Measurements from ENCODE around the gene TSKS.

Gene TSKS

DNA sequence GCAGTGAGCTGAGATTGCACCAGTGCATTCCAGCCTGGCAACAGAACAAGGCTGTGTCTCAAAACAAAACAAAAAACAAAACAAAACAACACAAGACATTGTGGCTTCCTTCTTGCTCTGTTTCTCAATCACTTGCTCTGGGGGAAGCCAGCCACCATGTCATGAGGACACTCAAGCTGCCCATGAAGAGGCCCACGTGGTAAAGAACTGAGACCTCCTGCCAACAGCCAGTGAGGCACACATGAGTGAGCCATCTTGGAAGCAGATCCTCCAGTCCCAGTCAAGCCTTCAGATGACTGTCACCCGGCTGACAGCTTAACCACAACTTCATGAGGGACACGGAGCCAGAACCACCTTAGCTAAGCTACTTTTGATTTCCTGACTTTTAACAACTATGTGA, 47.0 kb downstream of the TSKS start:
- H3K27ac ChIP-seq (ENCODE audit: low read depth, low read length): no peak overlapping the region
- H3K9ac ChIP-seq (ENCODE audit: low read length): no peak overlapping the region
- H3K9me3 ChIP-seq (ENCODE audit: control insufficient read depth, insufficient read depth, low read depth, low read length): no peaks in the 10 kb centered on the region
- H3K4me3 ChIP-seq (ENCODE audit: low read depth, low read length): no peak overlapping the region
- H3K4me1 ChIP-seq (ENCODE audit: control insufficient read depth, insufficient read depth, low read length): peaks cover 8% of the 10 kb centered on the region; the same call in 1 of the 2 replicates
- no peaks in the 10 kb centered on the region for H3K27me3 ChIP-seq (ENCODE audit: control insufficient read depth, insufficient read depth, low read length)
- H3K36me3 ChIP-seq (ENCODE audit: control insufficient read depth, insufficient read depth, low read length): peaks cover 9% of the 10 kb centered on the region

DNA sequence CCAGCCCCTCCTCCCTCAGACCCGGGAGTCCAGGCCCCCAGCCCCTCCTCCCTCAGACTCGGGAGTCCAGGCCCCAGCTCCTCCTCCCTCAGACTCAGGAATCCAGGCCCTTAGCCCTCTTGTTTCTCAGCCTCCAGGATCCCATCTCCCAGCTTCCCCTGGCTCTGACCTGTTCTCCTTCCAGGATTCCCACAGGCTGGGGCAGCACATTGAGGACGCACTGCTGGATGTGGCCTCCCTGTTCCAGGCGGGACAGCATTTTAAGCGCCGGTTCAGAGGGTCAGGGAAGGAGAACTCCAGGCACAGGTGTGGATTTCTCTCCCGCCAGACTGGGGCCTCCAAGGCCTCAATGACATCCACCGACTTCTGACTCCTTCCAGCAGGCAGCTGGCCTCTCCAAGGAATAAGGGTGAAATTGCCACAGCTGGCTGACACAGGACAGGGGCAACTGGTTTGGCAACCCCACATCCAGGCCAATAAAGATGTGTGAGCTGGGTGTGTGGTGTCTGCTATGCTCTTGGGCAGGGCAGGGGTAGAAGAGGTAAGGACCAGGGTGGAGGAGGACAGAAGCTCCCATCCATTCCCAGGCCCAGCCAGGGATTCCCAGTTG, 49.8 kb downstream of the TSKS start:
- Histone ChIP-seq H3K9me3 (ENCODE audit: control insufficient read depth, insufficient read depth, low read depth, low read length) (no peaks in the 10 kb centered on the region), H3K27me3 (ENCODE audit: control insufficient read depth, insufficient read depth, low read length) (no peaks in the 10 kb centered on the region), H3K36me3 (ENCODE audit: control insufficient read depth, insufficient read depth, low read length) (peaks cover 13% of the 10 kb centered on the region), H3K4me1 (ENCODE audit: control insufficient read depth, insufficient read depth, low read length) (peaks cover 4% of the 10 kb centered on the region; the same call in 1 of the 2 replicates), H3K9ac (ENCODE audit: low read length) (no peak overlapping the region), H3K27ac (ENCODE audit: low read depth, low read length) (no peak overlapping the region), H3K4me3 (ENCODE audit: low read depth, low read length) (no peak overlapping the region)

DNA sequence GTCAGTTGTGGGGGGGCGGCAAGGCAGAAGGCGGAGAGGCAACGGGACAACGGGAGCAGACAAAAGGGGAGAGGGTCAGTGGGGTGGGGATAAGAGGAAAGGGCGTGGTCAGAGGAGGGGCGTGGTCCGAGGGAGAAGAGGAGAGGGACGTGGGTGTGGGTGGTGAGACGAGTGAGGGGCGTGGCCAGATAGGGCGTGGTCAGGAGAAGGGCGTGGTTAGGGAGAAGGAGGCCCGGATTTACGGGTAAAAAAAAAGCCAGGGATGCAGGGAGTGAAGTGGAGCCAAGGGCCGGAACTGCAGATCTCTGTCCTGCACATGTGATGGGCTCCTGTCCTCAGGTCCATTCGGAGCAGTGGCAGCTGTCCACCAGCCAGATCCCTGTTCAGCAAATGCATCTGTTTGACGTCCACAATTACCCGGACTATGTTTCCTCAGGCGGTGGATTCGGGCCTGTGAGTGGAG, 50.7 kb downstream of the TSKS start:
- H3K27me3 ChIP-seq (ENCODE audit: control insufficient read depth, insufficient read depth, low read length): no peaks in the 10 kb centered on the region
- no peak overlapping the region for H3K27ac ChIP-seq (ENCODE audit: low read depth, low read length)
- H3K4me1 ChIP-seq (ENCODE audit: control insufficient read depth, insufficient read depth, low read length): peaks cover 4% of the 10 kb centered on the region; the same call in 1 of the 2 replicates
- H3K9ac ChIP-seq (ENCODE audit: low read length): peak overlapping the region; percentile 29
- H3K4me3 ChIP-seq (ENCODE audit: low read depth, low read length): peak overlapping the region; percentile 11; the same call in 1 of the 2 replicates
- H3K36me3 ChIP-seq (ENCODE audit: control insufficient read depth, insufficient read depth, low read length): peaks cover 13% of the 10 kb centered on the region
- no peaks in the 10 kb centered on the region for H3K9me3 ChIP-seq (ENCODE audit: control insufficient read depth, insufficient read depth, low read depth, low read length)

DNA sequence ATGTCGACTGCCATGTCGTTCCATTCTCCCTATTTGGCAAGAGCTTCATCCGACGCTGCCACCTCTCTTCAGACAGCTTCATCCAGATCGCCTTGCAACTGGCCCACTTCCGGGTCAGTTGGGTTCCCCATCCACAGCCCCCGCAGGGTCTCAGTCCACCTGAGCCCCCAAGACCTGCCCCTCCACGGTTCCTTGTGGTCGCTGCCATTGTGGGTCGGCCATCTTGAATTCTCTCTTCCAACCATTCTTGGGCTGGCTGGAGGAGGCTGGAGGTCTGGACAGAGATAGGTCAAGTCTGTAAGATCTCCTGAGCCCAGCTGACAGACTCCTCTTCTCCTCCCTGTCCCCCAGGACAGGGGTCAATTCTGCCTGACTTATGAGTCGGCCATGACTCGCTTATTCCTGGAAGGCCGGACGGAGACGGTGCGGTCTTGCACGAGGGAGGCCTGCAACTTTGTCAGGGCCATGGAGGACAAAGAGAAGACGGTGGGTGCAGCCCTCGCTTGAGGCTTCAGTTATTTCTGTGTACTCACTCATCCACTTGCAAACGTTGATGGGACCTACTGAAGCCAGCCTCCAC, 52.6 kb downstream of the TSKS start:
- no peak overlapping the region for H3K4me3 ChIP-seq (ENCODE audit: low read depth, low read length)

DNA sequence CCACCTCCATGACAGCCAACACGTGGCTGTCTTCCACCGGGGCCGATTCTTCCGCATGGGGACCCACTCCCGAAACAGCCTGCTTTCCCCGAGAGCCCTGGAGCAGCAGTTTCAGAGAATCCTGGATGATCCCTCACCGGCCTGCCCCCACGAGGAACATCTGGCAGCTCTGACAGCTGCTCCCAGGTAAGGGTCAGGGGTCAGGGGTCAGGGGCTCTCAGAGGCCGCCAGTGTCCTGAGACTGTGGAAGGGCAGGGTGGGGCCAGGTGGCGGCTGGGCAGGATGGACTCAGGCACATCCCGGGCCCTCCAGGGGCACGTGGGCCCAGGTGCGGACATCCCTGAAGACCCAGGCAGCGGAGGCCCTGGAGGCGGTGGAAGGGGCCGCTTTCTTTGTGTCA, 57.2 kb downstream of the TSKS start:
- Histone ChIP-seq H3K27me3 (ENCODE audit: control insufficient read depth, insufficient read depth, low read length) (peaks cover 6% of the 10 kb centered on the region; the same call in 1 of the 2 replicates), H3K27ac (ENCODE audit: low read depth, low read length) (no peak overlapping the region), H3K36me3 (ENCODE audit: control insufficient read depth, insufficient read depth, low read length) (peaks cover 16% of the 10 kb centered on the region), H3K4me1 (ENCODE audit: control insufficient read depth, insufficient read depth, low read length) (peaks cover 3% of the 10 kb centered on the region; the same call in 1 of the 2 replicates), H3K9ac (ENCODE audit: low read length) (no peak overlapping the region), H3K4me3 (ENCODE audit: low read depth, low read length) (no peak overlapping the region), H3K9me3 (ENCODE audit: control insufficient read depth, insufficient read depth, low read depth, low read length) (no peaks in the 10 kb centered on the region)

More for the DNA sequence above, 52.6 kb downstream of the TSKS start:
- Histone ChIP-seq H3K9me3 (ENCODE audit: control insufficient read depth, insufficient read depth, low read depth, low read length) (no peaks in the 10 kb centered on the region), H3K9ac (ENCODE audit: low read length) (no peak overlapping the region), H3K36me3 (ENCODE audit: control insufficient read depth, insufficient read depth, low read length) (peaks cover 20% of the 10 kb centered on the region), H3K27me3 (ENCODE audit: control insufficient read depth, insufficient read depth, low read length) (no peaks in the 10 kb centered on the region), H3K27ac (ENCODE audit: low read depth, low read length) (no peak overlapping the region), H3K4me1 (ENCODE audit: control insufficient read depth, insufficient read depth, low read length) (peaks cover 4% of the 10 kb centered on the region; the same call in 1 of the 2 replicates)

DNA sequence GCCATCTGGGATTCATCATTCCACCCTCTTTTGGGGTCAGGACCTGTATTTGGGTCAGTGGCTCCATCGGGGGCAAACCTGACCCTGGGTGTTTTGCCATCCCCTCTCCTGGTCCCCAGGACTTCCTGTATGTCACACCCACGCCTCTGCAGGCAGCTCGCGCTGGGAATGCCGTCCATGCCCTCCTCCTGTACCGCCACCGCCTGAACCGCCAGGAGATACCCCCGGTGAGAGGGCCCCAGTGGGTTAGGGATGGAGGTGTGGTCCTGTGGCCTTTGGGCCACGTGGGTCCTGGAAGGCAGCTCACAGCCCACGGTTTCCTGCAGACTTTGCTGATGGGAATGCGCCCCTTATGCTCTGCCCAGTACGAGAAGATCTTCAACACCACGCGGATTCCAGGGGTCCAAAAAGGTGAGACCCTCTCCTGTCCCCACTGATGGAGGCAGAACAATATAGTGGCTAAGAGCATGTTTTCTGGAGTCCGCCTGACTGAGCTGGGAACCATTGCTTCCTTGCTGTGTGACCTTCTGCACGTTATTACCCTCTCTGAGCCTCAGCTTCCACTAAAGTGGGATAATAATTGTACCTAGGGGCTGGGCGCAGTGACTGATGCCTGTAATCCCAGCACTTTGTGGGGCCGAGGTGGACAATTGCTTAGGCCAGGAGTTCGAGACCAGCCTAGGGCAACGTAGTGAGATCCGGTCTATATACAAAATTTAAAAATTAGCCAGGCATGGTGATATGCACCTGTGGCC, 58.0 kb downstream of the TSKS start:
- peaks cover 12% of the 10 kb centered on the region; the same call in 1 of the 2 replicates for H3K27me3 ChIP-seq (ENCODE audit: control insufficient read depth, insufficient read depth, low read length)
- H3K9me3 ChIP-seq (ENCODE audit: control insufficient read depth, insufficient read depth, low read depth, low read length): no peaks in the 10 kb centered on the region
- H3K4me3 ChIP-seq (ENCODE audit: low read depth, low read length): no peak overlapping the region
- H3K27ac ChIP-seq (ENCODE audit: low read depth, low read length): no peak overlapping the region
- no peak overlapping the region for H3K9ac ChIP-seq (ENCODE audit: low read length)
- peaks cover 13% of the 10 kb centered on the region for H3K36me3 ChIP-seq (ENCODE audit: control insufficient read depth, insufficient read depth, low read length)
- peaks cover 9% of the 10 kb centered on the region; the same call in 1 of the 2 replicates for H3K4me1 ChIP-seq (ENCODE audit: control insufficient read depth, insufficient read depth, low read length)

DNA sequence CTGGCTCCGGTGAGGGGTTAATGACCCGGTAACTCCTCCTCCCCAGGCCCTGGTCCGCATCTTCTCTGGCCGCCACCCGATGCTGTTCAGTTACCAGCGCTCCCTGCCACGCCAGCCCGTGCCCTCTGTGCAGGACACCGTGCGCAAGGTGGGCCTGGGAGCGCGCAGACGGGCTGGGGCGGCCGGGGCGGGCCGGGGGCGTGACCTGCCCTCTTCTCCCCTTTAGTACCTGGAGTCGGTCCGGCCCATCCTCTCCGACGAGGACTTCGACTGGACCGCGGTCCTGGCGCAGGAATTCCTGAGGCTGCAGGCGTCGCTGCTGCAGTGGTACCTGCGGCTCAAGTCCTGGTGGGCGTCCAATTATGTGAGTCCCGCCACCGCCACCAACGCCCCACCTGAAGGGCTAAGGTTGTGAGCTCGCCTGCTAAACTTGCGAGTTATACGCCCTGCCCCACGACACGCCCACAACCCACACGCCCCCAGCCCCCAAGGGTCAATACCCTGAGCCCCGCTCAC, 61.8 kb downstream of the TSKS start:
- Histone ChIP-seq H3K4me1 (ENCODE audit: control insufficient read depth, insufficient read depth, low read length) (peaks cover 9% of the 10 kb centered on the region; the same call in 1 of the 2 replicates), H3K36me3 (ENCODE audit: control insufficient read depth, insufficient read depth, low read length) (peaks cover 14% of the 10 kb centered on the region; the same call in 1 of the 2 replicates), H3K9ac (ENCODE audit: low read length) (no peak overlapping the region), H3K27ac (ENCODE audit: low read depth, low read length) (no peak overlapping the region), H3K27me3 (ENCODE audit: control insufficient read depth, insufficient read depth, low read length) (peaks cover 12% of the 10 kb centered on the region; the same call in 1 of the 2 replicates), H3K4me3 (ENCODE audit: low read depth, low read length) (peak overlapping the region; percentile 42), H3K9me3 (ENCODE audit: control insufficient read depth, insufficient read depth, low read depth, low read length) (no peaks in the 10 kb centered on the region)

DNA sequence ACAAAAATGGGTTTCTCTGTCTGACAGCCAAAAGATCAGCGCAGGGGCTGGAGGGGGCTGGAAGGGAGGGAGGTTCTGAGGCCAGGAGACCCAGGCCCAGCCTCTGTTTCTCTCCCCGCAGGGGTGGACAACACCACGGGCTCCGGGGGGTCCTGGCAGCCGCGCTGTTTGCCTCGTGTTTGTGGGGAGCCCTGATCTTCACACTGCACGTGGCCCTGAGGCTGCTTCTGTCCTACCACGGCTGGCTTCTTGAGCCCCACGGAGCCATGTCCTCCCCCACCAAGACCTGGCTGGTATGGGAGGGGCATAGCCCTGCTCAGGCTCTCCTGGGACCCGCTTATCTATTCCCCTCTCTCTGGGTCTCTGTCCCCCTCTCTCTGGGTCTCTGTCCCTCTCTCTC, 62.5 kb downstream of the TSKS start:
- Histone ChIP-seq H3K9ac (ENCODE audit: low read length) (no peak overlapping the region), H3K4me3 (ENCODE audit: low read depth, low read length) (no peak overlapping the region), H3K9me3 (ENCODE audit: control insufficient read depth, insufficient read depth, low read depth, low read length) (no peaks in the 10 kb centered on the region), H3K36me3 (ENCODE audit: control insufficient read depth, insufficient read depth, low read length) (peaks cover 8% of the 10 kb centered on the region; the same call in 1 of the 2 replicates), H3K27ac (ENCODE audit: low read depth, low read length) (no peak overlapping the region), H3K4me1 (ENCODE audit: control insufficient read depth, insufficient read depth, low read length) (peaks cover 9% of the 10 kb centered on the region; the same call in 1 of the 2 replicates), H3K27me3 (ENCODE audit: control insufficient read depth, insufficient read depth, low read length) (peaks cover 12% of the 10 kb centered on the region; the same call in 1 of the 2 replicates)

DNA sequence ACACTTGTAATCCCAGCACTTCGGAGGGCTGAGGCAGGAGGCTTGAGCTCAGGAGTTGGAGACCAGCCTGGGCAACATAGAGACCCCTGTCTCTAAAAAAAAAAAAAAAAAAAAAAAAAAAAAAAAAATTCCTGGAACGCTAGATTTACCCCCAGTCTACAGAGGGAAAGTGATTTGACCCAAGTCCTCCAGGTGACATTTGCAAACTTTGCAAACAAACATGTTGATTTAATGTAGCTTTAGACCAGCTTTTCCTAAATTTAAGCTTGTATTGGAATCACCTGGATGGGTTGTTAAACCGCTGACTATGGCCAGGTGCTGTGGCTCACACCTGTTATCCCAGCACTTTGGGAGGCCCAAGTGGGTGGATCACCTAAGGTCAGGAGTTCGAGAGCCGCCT, 63.7 kb downstream of the TSKS start:
- Histone ChIP-seq H3K4me1 (ENCODE audit: control insufficient read depth, insufficient read depth, low read length) (peaks cover 9% of the 10 kb centered on the region; the same call in 1 of the 2 replicates), H3K27ac (ENCODE audit: low read depth, low read length) (no peak overlapping the region), H3K4me3 (ENCODE audit: low read depth, low read length) (no peak overlapping the region), H3K36me3 (ENCODE audit: control insufficient read depth, insufficient read depth, low read length) (0 out of 2 replicates have a peak, but pooled peaks cover 2% of the 10 kb centered on the region), H3K27me3 (ENCODE audit: control insufficient read depth, insufficient read depth, low read length) (peaks cover 12% of the 10 kb centered on the region; the same call in 1 of the 2 replicates), H3K9me3 (ENCODE audit: control insufficient read depth, insufficient read depth, low read depth, low read length) (no peaks in the 10 kb centered on the region), H3K9ac (ENCODE audit: low read length) (no peak overlapping the region)

DNA sequence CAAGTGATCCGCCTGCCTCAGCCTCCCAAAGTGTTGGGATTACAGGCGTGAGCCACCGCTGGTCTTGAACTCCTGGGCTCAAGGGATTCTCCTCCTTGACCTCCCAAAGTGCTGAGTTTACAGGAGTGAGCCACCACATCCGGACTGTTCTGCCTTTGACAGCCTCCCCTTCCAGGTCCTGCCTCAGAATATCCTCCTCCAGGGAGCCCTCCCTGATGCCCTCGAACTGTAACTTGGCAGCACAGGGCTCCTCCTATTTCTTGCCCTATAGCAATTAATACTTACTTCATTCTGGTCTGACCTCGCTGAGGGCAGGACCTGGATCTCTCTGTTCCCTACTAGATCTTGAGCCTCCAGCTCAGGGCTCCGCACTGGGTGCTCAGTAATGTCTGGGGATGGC, 66.2 kb downstream of the TSKS start:
- H3K27me3 ChIP-seq (ENCODE audit: control insufficient read depth, insufficient read depth, low read length): peaks cover 12% of the 10 kb centered on the region; the same call in 1 of the 2 replicates
- no peak overlapping the region for H3K9ac ChIP-seq (ENCODE audit: low read length)
- H3K27ac ChIP-seq (ENCODE audit: low read depth, low read length): no peak overlapping the region
- peaks cover 9% of the 10 kb centered on the region; the same call in 1 of the 2 replicates for H3K4me1 ChIP-seq (ENCODE audit: control insufficient read depth, insufficient read depth, low read length)
- H3K9me3 ChIP-seq (ENCODE audit: control insufficient read depth, insufficient read depth, low read depth, low read length): no peaks in the 10 kb centered on the region
- H3K4me3 ChIP-seq (ENCODE audit: low read depth, low read length): no peak overlapping the region
- H3K36me3 ChIP-seq (ENCODE audit: control insufficient read depth, insufficient read depth, low read length): 0 out of 2 replicates have a peak, but pooled peaks cover 2% of the 10 kb centered on the region
